Endodermal cell (in vitro differentiated cells): ENCODE results near the gene MRFAP1L1. TPM values are rescaled to one million over a fixed set of nuclear protein-coding genes. Genes with fewer than 3 reads are reported as not detected.

Source experiments
- DNase-seq: peaks from one replicate; pipeline ENCODE4 v3.0.0-alpha.2; 2017
- H3K27ac ChIP-seq: 2 replicates; pipeline ENCODE4 v1.5.1; 2013; ENCODE audit warnings: mild to moderate bottlenecking, low read depth, low read length, moderate library complexity
- H3K27me3 ChIP-seq: 2 replicates; pipeline ENCODE4 v1.6.1; 2013; ENCODE audit warnings: mild to moderate bottlenecking, low read length, moderate library complexity; ENCODE audit not compliant: insufficient read depth, control insufficient read depth, poor library complexity, severe bottlenecking
- H3K36me3 ChIP-seq: 2 replicates; pipeline ENCODE4 v1.7.0; 2013; ENCODE audit warnings: mild to moderate bottlenecking, low read length, moderate library complexity; ENCODE audit not compliant: control insufficient read depth, insufficient read depth
- H3K4me1 ChIP-seq: one replicate; pipeline ENCODE4 v1.7.0; 2013; ENCODE audit warnings: low read length; ENCODE audit not compliant: control insufficient read depth, insufficient read depth
- H3K4me3 ChIP-seq: 2 replicates; pipeline ENCODE4 v1.5.1; 2013; ENCODE audit warnings: mild to moderate bottlenecking, low read length, moderate library complexity
- H3K9ac ChIP-seq: 2 replicates; pipeline ENCODE4 v1.6.1; 2013; ENCODE audit warnings: mild to moderate bottlenecking, low read length, moderate library complexity; ENCODE audit not compliant: poor library complexity, severe bottlenecking; ENCODE audit errors: extremely low read depth
- H3K9me3 ChIP-seq: 2 replicates; pipeline ENCODE4 v1.6.1; 2013; ENCODE audit warnings: mild to moderate bottlenecking, low read length, moderate library complexity; ENCODE audit not compliant: control insufficient read depth
- H3K27ac Mint-ChIP-seq: 2 replicates; pipeline ENCODE4 v1.8.0; 2020; ENCODE audit warnings: mixed read lengths
- H3K27me3 Mint-ChIP-seq: 2 replicates; pipeline ENCODE4 v1.8.0; 2021; ENCODE audit warnings: mild to moderate bottlenecking, mixed read lengths; ENCODE audit not compliant: insufficient read depth
- H3K36me3 Mint-ChIP-seq: 2 replicates; pipeline ENCODE4 v1.8.0; 2020; ENCODE audit warnings: low read depth, mixed read lengths
- H3K4me1 Mint-ChIP-seq: 2 replicates; pipeline ENCODE4 v1.8.0; 2020; ENCODE audit warnings: mixed read lengths
- H3K4me3 Mint-ChIP-seq: 2 replicates; pipeline ENCODE4 v1.8.0; 2020; ENCODE audit warnings: mild to moderate bottlenecking, moderate library complexity, mixed read lengths
- H3K9me3 Mint-ChIP-seq: 2 replicates; pipeline ENCODE4 v1.8.0; 2020; ENCODE audit warnings: mild to moderate bottlenecking, mixed read lengths
- WGBS, 2 experiments: methylation state at CpG; one replicate each; pipeline versions ENCODE4 v1.1.5 to v1.1.7; 2013; ENCODE audit warnings: missing lambda C conversion rate in 2 of 2, mixed read lengths in 1 of 2; ENCODE audit not compliant: insufficient coverage in 1 of 2, insufficient read length in 1 of 2; 5-methylcytosine and 5-hydroxymethylcytosine counted together
- total RNA-seq, 2 donors: library from RNA; stranded (reverse); fragmentation: NEBNext Ultra II Directional in 1 of 2; extraction: Animal tissue kit (Norgen Biotek cat#: 25700) in 1 of 2; gene quantifications; 2 replicates in 1 of 2; 3 replicates in 1 of 2; pipeline ENCODE4 v1.2.1, GENCODE V29; 2021
- TF ChIP-seq, protein P1 (sequence below): fragments of 200-600 bp; sonication (generic); conservative IDR thresholded peaks from 2 replicates; pipeline ENCODE4 v1.5.0; 2021; ENCODE audit warnings: antibody characterized with exemption, mild to moderate bottlenecking

MRFAP1L1 gene
- total RNA-seq, 2 donors from 2014 or later: 45.0 to 50.2 TPM

DNA sequence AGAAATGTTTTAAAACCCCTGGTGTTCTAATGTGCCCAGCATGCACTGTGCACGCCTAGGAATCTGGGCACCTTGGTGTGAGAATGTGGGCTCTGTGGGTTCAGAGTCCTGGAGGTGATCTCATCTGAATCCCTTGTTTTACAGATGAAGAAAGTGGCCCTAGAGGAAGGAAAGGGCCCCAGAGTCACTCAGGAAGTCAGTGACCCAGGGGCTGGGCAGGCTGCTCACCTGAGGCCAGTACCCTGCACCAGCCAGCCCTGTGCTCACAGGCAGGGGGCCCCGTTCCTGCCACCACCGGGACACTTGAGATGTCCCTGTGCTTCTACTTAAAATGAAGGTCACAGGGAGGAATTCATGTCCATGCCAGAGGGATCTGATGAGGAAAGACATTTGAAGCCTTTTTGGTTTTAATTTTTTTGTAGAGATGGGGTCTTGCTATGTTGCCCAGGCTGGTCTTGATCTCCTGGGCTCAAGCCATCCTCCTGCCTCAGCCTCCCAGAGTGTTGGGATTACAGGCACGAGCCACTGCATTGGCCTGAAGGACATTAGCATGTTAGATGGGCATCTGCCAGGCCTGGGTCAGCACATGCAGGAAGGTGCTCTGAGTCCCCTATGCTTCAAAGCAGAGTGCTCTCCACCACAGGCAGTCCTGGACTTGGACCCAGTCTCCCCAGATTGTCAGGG is 23.4 kb downstream of the MRFAP1L1 start:
- H3K27me3 Mint-ChIP-seq: peaks cover 18% of the 10 kb centered on the region

DNA sequence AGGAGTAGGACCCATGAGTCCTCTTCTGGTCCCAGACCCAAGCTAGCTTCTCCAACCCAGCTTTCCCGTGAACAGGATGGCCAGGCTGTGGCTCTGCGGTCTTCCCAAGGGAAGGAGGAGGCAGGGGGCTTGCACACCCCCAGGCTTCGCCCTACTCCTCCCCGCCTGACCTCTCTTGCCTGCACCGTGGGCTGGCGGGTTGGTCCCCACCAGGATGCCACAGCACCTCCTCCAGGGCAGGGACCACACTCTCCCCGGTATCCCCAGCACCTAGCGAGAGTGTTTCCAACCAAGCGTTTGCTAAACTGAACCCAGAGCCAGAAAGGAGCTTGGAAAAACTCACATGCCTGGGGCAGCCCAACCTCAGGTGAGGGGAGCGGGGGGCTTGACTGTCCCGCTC is 25.0 kb downstream of the MRFAP1L1 start:
- Mint-ChIP-seq H3K4me3 (no peak overlapping the region), H3K27ac (no peak overlapping the region), H3K27me3 (peaks cover 18% of the 10 kb centered on the region), H3K9me3 (peaks cover 28% of the 10 kb centered on the region), H3K36me3 (peaks cover 7% of the 10 kb centered on the region), H3K4me1 (peaks cover 8% of the 10 kb centered on the region)
- no peak overlapping the region for H3K9ac ChIP-seq
- no peak overlapping the region for H3K4me3 ChIP-seq
- no peaks in the 10 kb centered on the region for H3K4me1 ChIP-seq
- no peak for DNase-seq
- peaks cover 19% of the 10 kb centered on the region for H3K9me3 ChIP-seq
- 90 to 94% methylated on average over 6 to 11 of the region's 11 CpGs for WGBS, 2 experiments
- no peaks in the 10 kb centered on the region for H3K36me3 ChIP-seq
- TF ChIP-seq, protein P1, sequence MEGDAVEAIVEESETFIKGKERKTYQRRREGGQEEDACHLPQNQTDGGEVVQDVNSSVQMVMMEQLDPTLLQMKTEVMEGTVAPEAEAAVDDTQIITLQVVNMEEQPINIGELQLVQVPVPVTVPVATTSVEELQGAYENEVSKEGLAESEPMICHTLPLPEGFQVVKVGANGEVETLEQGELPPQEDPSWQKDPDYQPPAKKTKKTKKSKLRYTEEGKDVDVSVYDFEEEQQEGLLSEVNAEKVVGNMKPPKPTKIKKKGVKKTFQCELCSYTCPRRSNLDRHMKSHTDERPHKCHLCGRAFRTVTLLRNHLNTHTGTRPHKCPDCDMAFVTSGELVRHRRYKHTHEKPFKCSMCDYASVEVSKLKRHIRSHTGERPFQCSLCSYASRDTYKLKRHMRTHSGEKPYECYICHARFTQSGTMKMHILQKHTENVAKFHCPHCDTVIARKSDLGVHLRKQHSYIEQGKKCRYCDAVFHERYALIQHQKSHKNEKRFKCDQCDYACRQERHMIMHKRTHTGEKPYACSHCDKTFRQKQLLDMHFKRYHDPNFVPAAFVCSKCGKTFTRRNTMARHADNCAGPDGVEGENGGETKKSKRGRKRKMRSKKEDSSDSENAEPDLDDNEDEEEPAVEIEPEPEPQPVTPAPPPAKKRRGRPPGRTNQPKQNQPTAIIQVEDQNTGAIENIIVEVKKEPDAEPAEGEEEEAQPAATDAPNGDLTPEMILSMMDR: no peak
- H3K27me3 ChIP-seq: no peaks in the 10 kb centered on the region
- H3K27ac ChIP-seq: no peak overlapping the region

More for the DNA sequence above, 23.4 kb downstream of the MRFAP1L1 start:
- no peak overlapping the region for H3K4me3 ChIP-seq
- H3K9ac ChIP-seq: no peak overlapping the region
- no peaks in the 10 kb centered on the region for H3K27me3 ChIP-seq
- Mint-ChIP-seq H3K4me3 (no peak overlapping the region), H3K9me3 (peaks cover 28% of the 10 kb centered on the region), H3K4me1 (peaks cover 8% of the 10 kb centered on the region), H3K27ac (no peak overlapping the region), H3K36me3 (peaks cover 7% of the 10 kb centered on the region)
- 90 to 100% methylated on average over 1 to 4 of the region's 4 CpGs for WGBS, 2 experiments
- H3K27ac ChIP-seq: no peak overlapping the region
- no peaks in the 10 kb centered on the region for H3K36me3 ChIP-seq
- no peaks in the 10 kb centered on the region for H3K4me1 ChIP-seq
- TF ChIP-seq, protein P1: no peak
- DNase-seq: no peak
- H3K9me3 ChIP-seq: peaks cover 19% of the 10 kb centered on the region

DNA sequence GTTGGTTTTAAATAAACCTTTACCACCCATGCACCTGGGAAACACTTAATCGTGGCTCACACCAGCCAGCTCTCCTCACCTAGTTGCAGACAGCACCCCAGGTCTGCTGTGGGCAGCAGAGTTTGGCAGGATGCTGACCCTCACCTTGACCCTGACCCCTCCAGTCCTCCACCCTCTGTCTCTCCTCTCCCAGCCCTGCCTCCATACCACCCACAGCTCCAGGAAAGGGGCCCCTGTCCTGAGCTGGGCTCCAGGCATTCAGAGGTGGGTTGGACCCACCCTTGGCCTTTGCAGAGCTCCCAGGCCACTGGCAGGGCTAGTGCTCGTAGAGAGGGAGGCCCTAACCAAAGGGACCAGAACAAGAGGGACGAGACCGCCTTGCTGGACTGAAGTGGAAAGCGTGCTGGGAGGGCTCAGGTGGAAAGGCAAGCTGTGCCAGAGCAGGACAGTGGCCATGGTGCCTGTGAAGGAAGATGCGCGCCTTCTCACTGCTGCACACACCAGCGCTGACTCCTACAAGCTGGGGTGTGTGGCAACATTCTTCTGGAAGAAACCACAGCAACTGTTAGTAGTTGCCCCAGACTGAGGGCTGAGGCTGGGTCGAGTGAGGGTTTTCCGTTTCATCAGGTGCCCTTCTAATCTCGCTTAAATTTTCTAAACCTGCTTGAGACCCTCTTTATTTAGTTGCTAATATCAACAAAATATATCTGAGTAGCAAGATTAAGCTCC is 26.6 kb downstream of the MRFAP1L1 start:
- Histone ChIP-seq H3K9ac (no peak overlapping the region), H3K4me3 (no peak overlapping the region), H3K9me3 (peaks cover 16% of the 10 kb centered on the region), H3K4me1 (no peaks in the 10 kb centered on the region), H3K27me3 (no peaks in the 10 kb centered on the region), H3K36me3 (peaks cover 4% of the 10 kb centered on the region), H3K27ac (no peak overlapping the region)
- Mint-ChIP-seq H3K9me3 (peaks cover 17% of the 10 kb centered on the region), H3K36me3 (peaks cover 7% of the 10 kb centered on the region), H3K4me3 (no peak overlapping the region), H3K27ac (no peak overlapping the region), H3K4me1 (no peaks in the 10 kb centered on the region), H3K27me3 (peaks cover 14% of the 10 kb centered on the region)
- no peak for DNase-seq
- TF ChIP-seq, protein P1: no peak
- 89 to 95% methylated on average over 8 to 11 of the region's 11 CpGs for WGBS, 2 experiments
